Measurements from ENCODE around the gene KLHL35.

KLHL35 gene

GRCh38 chr11:75432911-75433321 lies at the start of gene KLHL35:
TSS of gene KLHL35 (minus strand) at chr11:75433203. CDS start at chr11:75430629, 2,574 bp downstream.
- DNase-seq, result no peak

GRCh38 chr11:75481922-75482606 lies 49.1 kb upstream of the KLHL35 start:
- DNase-seq, result no peak

GRCh38 chr11:75481223-75481921 lies 48.4 kb upstream of the KLHL35 start:
- no peak for DNase-seq

- no peak for DNase-seq
Observed at GRCh38 chr11:75480185-75481175, 47.5 kb upstream of the KLHL35 start.

- DNase-seq, result no peak
Observed at GRCh38 chr11:75479597-75480145, 46.7 kb upstream of the KLHL35 start.

GRCh38 chr11:75478783-75479596 lies 46.0 kb upstream of the KLHL35 start:
- no peak for DNase-seq

- DNase-seq, result no peak
Observed at GRCh38 chr11:75477614-75477935, 44.6 kb upstream of the KLHL35 start.

GRCh38 chr11:75476739-75477613 lies 44.0 kb upstream of the KLHL35 start:
- DNase-seq, result no peak

- DNase-seq, result peak; percentile 7 to 17
Observed at GRCh38 chr11:75475767-75476650, 43.0 kb upstream of the KLHL35 start.

GRCh38 chr11:75474878-75475766 lies 42.1 kb upstream of the KLHL35 start:
- peak; percentile 64 to 65 for DNase-seq

GRCh38 chr11:75474240-75474639 lies 41.2 kb upstream of the KLHL35 start:
- DNase-seq, result no peak

- no peak for DNase-seq
Observed at GRCh38 chr11:75473684-75474083, 40.7 kb upstream of the KLHL35 start.

- DNase-seq, result no peak
Observed at GRCh38 chr11:75472081-75472732, 39.2 kb upstream of the KLHL35 start.

GRCh38 chr11:75471176-75471973 lies 38.4 kb upstream of the KLHL35 start:
- DNase-seq, result no peak

GRCh38 chr11:75470476-75471080 lies 37.6 kb upstream of the KLHL35 start:
- no peak for DNase-seq

- no peak for DNase-seq
Observed at GRCh38 chr11:75469785-75470405, 36.9 kb upstream of the KLHL35 start.
